ENCODE results near the gene EGLN1.

DNA sequence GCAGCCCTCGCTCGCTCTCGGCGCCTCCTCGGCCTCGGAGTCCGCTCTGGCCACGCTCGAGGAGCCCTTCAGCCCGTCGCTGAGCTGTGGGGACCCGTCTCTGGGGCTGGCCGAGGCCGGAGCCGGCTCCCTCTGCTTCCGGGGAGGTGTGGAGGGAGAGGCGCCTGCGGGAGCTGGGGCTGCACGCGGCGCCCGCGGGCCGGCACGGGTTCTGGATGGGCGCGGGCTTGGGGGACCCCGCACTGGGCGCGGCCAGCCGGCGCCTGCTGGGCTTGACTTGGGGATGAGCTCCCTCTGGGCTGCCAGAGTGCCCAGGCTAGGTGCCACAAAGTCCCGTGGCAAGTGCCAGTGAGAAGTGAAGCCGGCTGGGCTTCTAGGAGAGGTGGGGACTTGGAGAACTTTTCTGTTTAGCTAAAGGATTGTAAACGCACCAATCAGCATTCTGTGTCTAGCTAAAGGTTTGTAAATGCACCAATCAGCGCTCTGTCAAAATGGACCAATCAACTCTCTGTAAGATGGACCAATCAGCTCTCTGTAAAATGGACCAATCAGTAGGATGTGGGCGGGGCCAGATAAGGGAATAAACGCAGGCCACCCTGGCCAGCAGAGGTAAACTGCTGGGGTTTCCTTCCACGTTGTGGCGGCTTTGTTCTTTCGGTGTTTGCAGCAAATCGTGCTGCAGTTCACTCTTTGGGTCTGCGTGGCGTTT, 104.6 kb downstream of the EGLN1 start:
- TF ChIP-seq, protein P1, sequence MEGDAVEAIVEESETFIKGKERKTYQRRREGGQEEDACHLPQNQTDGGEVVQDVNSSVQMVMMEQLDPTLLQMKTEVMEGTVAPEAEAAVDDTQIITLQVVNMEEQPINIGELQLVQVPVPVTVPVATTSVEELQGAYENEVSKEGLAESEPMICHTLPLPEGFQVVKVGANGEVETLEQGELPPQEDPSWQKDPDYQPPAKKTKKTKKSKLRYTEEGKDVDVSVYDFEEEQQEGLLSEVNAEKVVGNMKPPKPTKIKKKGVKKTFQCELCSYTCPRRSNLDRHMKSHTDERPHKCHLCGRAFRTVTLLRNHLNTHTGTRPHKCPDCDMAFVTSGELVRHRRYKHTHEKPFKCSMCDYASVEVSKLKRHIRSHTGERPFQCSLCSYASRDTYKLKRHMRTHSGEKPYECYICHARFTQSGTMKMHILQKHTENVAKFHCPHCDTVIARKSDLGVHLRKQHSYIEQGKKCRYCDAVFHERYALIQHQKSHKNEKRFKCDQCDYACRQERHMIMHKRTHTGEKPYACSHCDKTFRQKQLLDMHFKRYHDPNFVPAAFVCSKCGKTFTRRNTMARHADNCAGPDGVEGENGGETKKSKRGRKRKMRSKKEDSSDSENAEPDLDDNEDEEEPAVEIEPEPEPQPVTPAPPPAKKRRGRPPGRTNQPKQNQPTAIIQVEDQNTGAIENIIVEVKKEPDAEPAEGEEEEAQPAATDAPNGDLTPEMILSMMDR (IDR thresholded peaks at IDR 0.05) = no peak
- no peak for TF ChIP-seq POLR2A (IDR thresholded peaks at IDR 0.05)
